HepG2 (cell line): Measurements from ENCODE around the gene BCAS3. TPM values are rescaled to one million over a fixed set of nuclear protein-coding genes. Genes with fewer than 3 reads are reported as not detected.
A peak's percentile ranks its signal among the peaks of the same experiment; 100 is the strongest.

ENCODE experiments used
- FOXP4 ChIP-seq: sonication (generic); formaldehyde crosslinking; IDR thresholded peaks from 2 replicates; pipeline ENCODE4 v1.4.0; 2020; ENCODE audit warnings: missing genetic modification reagents
- NR3C1 ChIP-seq: sonication (generic); formaldehyde crosslinking; IDR thresholded peaks from 2 replicates; pipeline ENCODE4 v1.4.0; 2020; ENCODE audit warnings: missing genetic modification reagents
- PATZ1 ChIP-seq: sonication (generic); formaldehyde crosslinking; IDR thresholded peaks from 2 replicates; pipeline ENCODE4 v1.4.0; 2020; ENCODE audit warnings: missing genetic modification reagents
- RAD21 ChIP-seq: fragments of 450-650 bp; formaldehyde crosslinking; IDR thresholded peaks from 2 replicates; pipeline ENCODE4 v1.5.0; 2020; ENCODE audit warnings: mild to moderate bottlenecking
- RNF219 ChIP-seq: sonication (generic); formaldehyde crosslinking; IDR thresholded peaks from 2 replicates; pipeline ENCODE4 v1.5.0; 2020; ENCODE audit warnings: mild to moderate bottlenecking, missing genetic modification reagents
- SKIL ChIP-seq: sonication (generic); formaldehyde crosslinking; IDR thresholded peaks from 2 replicates; pipeline ENCODE4 v1.8.0; 2022; ENCODE audit warnings: missing genetic modification reagents, mild to moderate bottlenecking, moderate library complexity, borderline replicate concordance
- STAG1 ChIP-seq: sonication (generic); formaldehyde crosslinking; IDR thresholded peaks from 2 replicates; pipeline ENCODE4 v1.4.0; 2020; ENCODE audit warnings: missing genetic modification reagents
- polyA plus RNA-seq, 8 experiments: library from polyadenylated mRNA; depleted of rRNA in 3 of 8; stranded (reverse) in 7 of 8; unstranded in 1 of 8; fragments of >200 nt; fragmentation: Illumina TruSeq in 4 of 8; extraction: Trizol in 4 of 8; gene quantifications; 2 replicates each; pipeline versions ENCODE4 v1.2.1 to v1.2.3, GENCODE V29; 2011 to 2016; ENCODE audit warnings: low read depth in 4 of 8, missing spikeins in 1 of 8, mixed read lengths in 1 of 8; ENCODE audit not compliant: insufficient read depth in 1 of 8
- total RNA-seq, 5 experiments: library from RNA; depleted of rRNA; stranded (reverse); fragments of >200 nt; fragmentation: Illumina TruSeq; extraction: Trizol; gene quantifications; 2 replicates each; pipeline ENCODE4 v1.2.3, GENCODE V29; 2016; ENCODE audit warnings: low read depth in 1 of 5

BCAS3 gene
- total and polyA plus RNA-seq, 2 of the 13 experiments (the other 11 are each of a cell fraction or from before 2014, with no cell fraction given) = 10.7 to 11.2 TPM

- no peak for TF ChIP-seq SKIL (CRISPR knock-in tag)
- TF ChIP-seq NR3C1 = no peak
- TF ChIP-seq RAD21 (CRISPR knock-in tag) = peak; percentile 54
- TF ChIP-seq STAG1 (CRISPR knock-in tag) = peak; percentile 73
- TF ChIP-seq PATZ1 (CRISPR knock-in tag) = 0 out of 2 replicates have a peak, but pooled peaks have one; percentile 14
- TF ChIP-seq RNF219 = no peak
- 0 out of 2 replicates have a peak, but pooled peaks have one; percentile 11 for TF ChIP-seq FOXP4 (CRISPR knock-in tag)
Measured at GRCh38 chr17:61317779-61318178, 640.1 kb downstream of the BCAS3 start (continued).
